Measurements from ENCODE around the gene ASXL2.

DNA sequence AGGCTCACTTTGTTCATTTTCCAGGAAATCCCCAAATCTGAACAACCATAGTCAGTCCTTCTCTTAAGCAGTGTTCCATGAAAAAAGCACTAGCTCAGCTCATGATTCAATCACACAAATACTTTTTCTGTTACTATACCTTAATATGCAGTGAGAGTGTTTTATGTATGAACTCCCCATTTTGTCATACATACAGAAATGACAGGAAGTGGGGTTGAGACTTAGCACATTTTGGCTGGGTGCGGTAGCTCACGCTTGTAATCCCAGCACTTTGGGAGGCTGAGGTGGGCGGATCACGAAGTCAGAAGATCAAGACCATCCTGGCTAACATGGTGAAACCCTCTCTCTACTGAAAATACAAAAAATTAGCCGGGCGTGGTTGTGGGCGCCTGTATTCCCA lies 149.7 kb downstream of the ASXL2 start:
- no peak for TF ChIP-seq EZH2 (IDR thresholded peaks at IDR 0.05; ENCODE audit: insufficient read depth, low read length)
- TF ChIP-seq, protein P1, sequence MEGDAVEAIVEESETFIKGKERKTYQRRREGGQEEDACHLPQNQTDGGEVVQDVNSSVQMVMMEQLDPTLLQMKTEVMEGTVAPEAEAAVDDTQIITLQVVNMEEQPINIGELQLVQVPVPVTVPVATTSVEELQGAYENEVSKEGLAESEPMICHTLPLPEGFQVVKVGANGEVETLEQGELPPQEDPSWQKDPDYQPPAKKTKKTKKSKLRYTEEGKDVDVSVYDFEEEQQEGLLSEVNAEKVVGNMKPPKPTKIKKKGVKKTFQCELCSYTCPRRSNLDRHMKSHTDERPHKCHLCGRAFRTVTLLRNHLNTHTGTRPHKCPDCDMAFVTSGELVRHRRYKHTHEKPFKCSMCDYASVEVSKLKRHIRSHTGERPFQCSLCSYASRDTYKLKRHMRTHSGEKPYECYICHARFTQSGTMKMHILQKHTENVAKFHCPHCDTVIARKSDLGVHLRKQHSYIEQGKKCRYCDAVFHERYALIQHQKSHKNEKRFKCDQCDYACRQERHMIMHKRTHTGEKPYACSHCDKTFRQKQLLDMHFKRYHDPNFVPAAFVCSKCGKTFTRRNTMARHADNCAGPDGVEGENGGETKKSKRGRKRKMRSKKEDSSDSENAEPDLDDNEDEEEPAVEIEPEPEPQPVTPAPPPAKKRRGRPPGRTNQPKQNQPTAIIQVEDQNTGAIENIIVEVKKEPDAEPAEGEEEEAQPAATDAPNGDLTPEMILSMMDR (IDR thresholded peaks at IDR 0.05; ENCODE audit: insufficient read depth, low read depth, low read length): no peak

Measured in astrocyte (in vitro differentiated cells and primary cell).